KOPT-K1 (cell line): Measurements from ENCODE around the gene CLEC4A.
A peak's percentile ranks its signal among the peaks of the same experiment; 100 is the strongest.
"Not testable (repeated sequence)": the region's sequence is repeated elsewhere in the genome, so short reads cannot be mapped to it uniquely, and the experiment has no call there.

Source experiments
- H3K27ac ChIP-seq: fragments of 200-600 bp; sonication (generic); 2 replicates; pipeline ENCODE4 v1.5.1; 2016; ENCODE audit warnings: antibody characterized with exemption, mild to moderate bottlenecking, low read depth, low read length; ENCODE audit not compliant: poor library complexity, severe bottlenecking
- H3K36me3 ChIP-seq: fragments of 200-600 bp; sonication (generic); 2 replicates; pipeline ENCODE4 v1.5.1; 2017; ENCODE audit warnings: antibody characterized with exemption, mild to moderate bottlenecking, low read length, moderate library complexity; ENCODE audit not compliant: insufficient read depth
- H3K9me3 ChIP-seq: fragments of 200-600 bp; sonication (generic); 2 replicates; pipeline ENCODE4 v1.5.1; 2017; ENCODE audit warnings: antibody characterized with exemption, low read length, mild to moderate bottlenecking; ENCODE audit not compliant: insufficient read depth, poor library complexity, severe bottlenecking

The CLEC4A gene

DNA sequence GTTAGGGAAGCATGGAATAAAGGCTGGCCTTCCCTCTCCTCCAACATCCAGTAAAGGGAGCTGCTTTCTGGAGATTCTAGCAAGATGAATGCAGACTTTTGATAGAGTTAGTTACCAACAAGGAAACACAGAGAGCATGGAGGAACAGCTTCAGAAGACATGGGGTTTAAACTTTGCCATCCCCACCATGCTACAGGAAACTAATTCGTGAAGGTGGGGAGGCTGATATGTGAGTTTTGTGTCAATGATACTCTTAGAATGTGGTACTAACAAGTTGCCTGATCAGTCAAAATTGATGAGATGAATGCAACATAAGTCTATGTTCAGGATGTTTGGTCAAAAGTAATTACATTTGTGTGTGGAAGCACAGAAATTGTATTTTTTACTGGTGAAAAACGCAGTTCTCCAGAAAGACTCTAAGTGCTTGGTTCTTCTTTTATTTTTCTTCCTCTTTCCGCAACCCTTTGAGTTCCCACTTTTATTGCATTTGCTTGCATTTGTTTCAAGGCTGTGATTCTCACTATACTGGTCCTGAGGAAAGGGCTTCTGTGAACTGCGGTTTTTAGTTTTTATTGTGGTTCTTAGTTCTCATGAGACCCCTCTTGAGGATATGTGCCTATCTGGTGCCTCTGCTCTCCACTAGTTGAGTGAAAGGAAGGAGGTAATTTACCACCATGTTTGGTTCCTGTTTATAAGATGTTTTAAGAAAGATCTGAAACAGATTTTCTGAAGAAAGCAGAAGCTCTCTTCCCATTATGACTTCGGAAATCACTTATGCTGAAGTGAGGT, at the start of gene CLEC4A:
CLEC4A (plus strand) TSS at position 494 of the 789 bp plus-strand sequence; CDS start at position 756, 262 bp downstream.
- H3K27ac ChIP-seq = no peak within 1 kb of the TSS
- H3K9me3 ChIP-seq = no peaks in the 10 kb centered on the region
- H3K36me3 ChIP-seq = no peaks in the 10 kb centered on the region

DNA sequence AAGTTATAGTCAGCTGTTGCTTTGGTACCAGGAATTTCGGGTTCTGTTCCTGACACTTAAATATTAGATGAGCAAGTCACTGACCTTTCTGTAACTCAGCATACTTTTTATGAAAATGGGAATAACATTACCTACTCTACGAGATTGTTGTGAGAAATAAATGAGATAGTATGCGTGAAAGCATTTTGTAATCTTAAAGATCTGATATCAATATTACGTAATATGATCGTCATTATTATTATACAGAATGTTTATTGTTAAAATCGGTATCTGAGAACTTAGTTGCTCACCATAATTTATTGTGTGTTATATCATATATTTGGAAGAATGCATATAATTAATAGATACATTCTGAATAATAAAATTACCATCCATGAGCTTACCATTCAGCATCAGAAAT, 47.5 kb upstream of the CLEC4A start:
- Histone ChIP-seq H3K36me3 (no peaks in the 10 kb centered on the region), H3K9me3 (no peaks in the 10 kb centered on the region), H3K27ac (no peak overlapping the region)

DNA sequence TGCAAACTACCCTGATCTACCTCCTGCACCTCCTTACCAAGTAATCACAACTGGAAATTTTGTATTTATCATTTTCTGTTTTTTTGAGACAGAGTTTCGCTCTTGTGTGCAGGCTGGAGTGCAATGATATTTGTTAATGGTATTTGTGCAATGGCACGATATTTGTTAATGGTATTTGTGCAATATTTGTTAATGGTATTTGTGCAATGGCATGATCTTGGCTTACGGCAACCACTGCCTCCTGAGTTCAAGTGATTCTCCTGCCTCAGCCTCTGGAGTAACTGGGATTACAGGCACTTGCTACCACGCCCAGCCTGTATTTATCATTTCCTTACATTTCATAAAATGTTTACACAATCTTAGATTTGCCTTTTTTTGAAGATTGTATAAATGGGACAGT, 47.1 kb upstream of the CLEC4A start:
- Histone ChIP-seq H3K27ac (no peak overlapping the region), H3K36me3 (no peaks in the 10 kb centered on the region), H3K9me3 (no peaks in the 10 kb centered on the region)

DNA sequence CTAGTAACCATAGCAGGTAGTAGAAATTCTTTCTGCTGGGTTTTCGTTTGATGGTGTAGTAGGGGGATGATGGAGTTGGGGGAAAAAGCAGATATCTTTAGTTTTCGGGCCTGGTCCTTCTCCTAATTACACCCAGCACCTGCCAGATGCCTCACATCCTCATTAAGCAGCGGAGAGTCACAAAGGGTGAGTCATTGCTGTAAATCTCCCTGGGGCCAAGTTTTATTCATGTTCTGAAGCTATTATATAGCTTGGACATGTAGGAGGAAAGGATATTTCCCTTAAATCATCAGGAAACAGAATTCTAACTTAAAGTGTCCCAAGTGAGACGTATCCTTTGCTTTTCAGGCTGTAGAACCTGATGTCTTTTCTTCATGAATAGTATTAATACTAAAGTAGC, 46.2 kb upstream of the CLEC4A start:
- H3K27ac ChIP-seq = no peak overlapping the region
- H3K9me3 ChIP-seq = no peaks in the 10 kb centered on the region
- no peaks in the 10 kb centered on the region for H3K36me3 ChIP-seq

DNA sequence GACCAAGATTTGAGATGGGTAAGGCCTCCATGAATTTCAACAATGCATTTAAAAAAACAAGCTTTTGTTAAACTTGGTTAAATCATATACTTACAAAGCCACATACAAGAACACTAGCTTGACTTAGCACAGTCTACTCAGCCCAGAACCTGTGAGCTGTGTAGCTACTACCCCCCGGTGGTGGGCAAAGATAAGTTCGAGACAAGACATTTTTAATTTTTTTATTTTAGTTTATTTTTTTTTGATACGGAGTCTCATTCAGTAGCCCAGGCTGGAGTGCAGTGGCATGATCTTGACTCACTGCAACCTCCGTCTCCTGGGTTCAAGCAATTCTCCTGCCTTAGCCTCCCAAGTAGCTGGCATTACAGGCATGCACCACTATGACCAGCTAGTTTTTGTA, 45.0 kb upstream of the CLEC4A start:
- no peaks in the 10 kb centered on the region for H3K36me3 ChIP-seq
- H3K9me3 ChIP-seq = no peaks in the 10 kb centered on the region
- H3K27ac ChIP-seq = no peak overlapping the region

DNA sequence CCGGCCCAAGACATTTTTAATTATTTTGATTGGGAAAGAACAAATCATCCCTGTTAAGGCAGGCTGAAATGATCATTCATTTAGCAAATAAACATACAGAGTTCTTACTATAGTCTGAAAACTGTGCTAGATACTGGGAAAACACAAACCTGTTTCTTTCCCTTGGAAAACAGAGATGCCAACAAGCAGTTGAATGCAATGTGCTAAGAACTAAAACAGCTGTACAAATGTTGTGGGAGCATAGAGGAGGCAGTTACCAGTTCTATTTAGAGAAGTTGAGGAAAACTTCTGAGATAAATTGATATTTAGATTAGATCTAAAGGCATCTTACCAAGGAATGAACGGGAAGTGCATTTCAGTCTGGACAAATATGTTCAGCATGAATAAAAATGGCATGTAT, 44.5 kb upstream of the CLEC4A start:
- H3K27ac ChIP-seq = no peak overlapping the region
- no peaks in the 10 kb centered on the region for H3K36me3 ChIP-seq
- no peaks in the 10 kb centered on the region for H3K9me3 ChIP-seq

DNA sequence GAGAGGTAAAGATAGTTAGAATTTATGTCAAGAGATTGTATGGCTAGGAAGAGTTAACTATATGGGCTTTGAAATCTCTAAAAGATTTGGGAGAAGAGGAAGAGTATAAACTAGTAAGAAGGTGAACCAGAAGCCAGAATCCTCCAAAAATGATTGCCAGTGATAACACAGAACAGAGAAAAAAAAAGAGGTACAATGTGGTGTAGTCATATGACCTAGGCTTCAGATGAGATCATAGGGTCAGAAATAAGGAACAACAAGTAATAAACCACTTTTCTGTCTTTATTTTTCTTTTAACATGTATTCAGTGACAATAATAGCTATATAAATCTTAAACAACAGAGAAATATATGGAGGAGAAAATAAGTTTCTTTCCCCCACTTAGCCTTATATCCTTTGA, 43.3 kb upstream of the CLEC4A start:
- no peak overlapping the region for H3K27ac ChIP-seq
- no peaks in the 10 kb centered on the region for H3K36me3 ChIP-seq
- no peaks in the 10 kb centered on the region for H3K9me3 ChIP-seq

DNA sequence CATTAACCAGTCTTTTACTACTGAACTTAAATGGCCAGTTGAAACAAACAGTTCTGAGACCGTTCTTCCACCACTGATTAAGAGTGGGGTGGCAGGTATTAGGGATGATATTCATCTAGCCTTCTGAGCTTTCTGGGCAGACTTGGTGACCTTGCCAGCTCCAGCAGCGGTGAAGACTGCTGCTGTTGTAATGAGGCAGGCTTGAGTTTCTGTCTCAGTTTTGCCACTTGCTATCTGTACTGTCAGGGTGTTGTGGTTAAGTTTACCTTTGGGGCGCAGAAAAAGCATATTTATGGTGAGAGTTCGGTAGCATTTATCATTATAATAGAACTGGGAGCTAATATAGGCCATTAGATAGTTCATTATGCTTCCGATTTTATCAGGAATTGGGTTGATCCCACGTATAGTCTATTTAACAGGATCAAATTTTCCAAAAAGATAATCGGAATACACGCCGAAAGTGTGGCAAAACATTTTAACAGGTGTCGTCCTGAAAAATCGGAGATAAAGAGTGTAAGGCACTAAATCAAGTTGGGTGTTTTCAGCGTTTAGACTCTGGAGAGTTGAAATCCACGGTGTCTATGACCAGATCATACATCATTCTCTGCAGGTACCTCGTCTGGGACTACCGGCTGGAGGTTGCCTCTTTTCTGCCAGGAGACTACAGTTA, 42.0 kb upstream of the CLEC4A start:
- H3K9me3 ChIP-seq = no peaks in the 10 kb centered on the region
- peaks cover 6% of the 10 kb centered on the region; the same call in 1 of the 2 replicates for H3K36me3 ChIP-seq
- peak overlapping the region; percentile 87 for H3K27ac ChIP-seq

DNA sequence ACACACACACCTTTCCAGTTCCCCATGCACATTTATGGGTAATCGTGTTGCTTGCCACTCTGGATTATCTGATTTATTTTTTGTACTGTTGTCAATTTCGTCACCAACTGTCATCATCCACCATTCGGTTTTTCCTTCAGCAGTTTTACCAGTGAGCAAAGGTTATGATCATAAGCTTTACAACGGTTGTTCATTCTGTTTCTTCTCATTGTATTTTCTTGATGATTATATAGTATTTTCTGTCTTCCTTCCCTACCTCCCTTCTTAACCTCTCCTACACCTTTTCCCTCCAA, 40.7 kb upstream of the CLEC4A start:
- peak overlapping the region; percentile 87 for H3K27ac ChIP-seq
- peaks cover 6% of the 10 kb centered on the region; the same call in 1 of the 2 replicates for H3K36me3 ChIP-seq
- H3K9me3 ChIP-seq = no peaks in the 10 kb centered on the region

DNA sequence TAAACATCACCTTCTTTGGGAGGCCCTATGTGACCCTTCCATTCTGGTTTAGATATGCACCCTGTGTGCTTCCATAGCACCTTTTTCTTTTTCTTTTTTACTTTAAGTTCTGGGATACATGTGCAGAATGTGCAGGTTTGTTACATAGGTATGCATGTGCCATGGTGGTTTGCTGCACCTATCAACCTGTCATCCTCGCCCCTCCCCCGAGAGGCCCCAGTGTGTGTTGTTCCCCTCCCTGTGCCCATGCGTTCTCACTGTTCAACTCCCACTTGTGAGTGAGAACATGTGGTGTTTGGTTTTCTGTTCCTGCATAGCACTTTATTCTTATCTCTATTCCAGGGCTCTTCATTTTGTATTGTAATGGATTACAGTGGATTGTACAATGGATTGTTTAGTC, 39.1 kb upstream of the CLEC4A start:
- not testable (repeated sequence) for H3K9me3 ChIP-seq, H3K27ac ChIP-seq, H3K36me3 ChIP-seq

DNA sequence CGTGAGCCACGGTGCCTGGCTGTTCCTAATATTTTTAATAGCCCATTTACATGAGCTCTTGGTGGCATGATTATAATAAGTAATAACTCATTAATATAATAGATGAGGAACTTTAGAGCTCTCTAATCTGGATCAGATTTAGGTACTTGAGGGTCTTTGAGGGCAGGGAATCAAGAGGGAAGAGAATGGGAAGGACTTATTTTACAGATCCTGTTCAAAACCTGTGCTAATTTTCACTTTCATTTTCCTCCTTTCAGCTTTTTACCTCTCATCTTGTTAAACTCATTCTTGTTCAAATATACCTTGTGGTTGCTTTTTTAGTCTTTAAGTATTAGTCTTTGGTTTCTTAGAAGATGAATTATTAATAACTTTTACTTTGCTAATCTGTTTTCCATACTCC, 35.8 kb upstream of the CLEC4A start:
- peak overlapping the region; percentile 76 for H3K27ac ChIP-seq
- H3K9me3 ChIP-seq = no peaks in the 10 kb centered on the region
- peaks cover 40% of the 10 kb centered on the region for H3K36me3 ChIP-seq

DNA sequence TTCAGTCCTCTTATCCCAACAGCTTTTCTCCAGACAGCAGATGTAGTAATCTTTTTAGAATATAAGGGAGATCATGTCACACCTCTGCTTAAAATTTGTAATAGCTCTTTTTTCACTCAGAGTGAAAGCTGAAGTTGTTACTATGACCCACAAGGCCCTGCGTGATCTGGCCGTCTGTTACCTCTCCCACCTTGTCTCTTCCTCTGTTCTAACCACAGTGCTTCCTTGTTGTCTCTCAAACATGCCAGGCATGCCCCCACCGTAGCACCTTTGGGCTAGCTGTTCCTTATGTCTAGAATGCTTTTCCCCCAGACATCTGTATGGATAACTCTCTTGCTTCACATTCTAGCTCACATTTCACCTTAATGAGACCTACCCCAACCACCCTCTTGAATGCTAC, 34.8 kb upstream of the CLEC4A start:
- peaks cover 49% of the 10 kb centered on the region for H3K36me3 ChIP-seq
- H3K27ac ChIP-seq = peak overlapping the region; percentile 76
- H3K9me3 ChIP-seq = no peaks in the 10 kb centered on the region

DNA sequence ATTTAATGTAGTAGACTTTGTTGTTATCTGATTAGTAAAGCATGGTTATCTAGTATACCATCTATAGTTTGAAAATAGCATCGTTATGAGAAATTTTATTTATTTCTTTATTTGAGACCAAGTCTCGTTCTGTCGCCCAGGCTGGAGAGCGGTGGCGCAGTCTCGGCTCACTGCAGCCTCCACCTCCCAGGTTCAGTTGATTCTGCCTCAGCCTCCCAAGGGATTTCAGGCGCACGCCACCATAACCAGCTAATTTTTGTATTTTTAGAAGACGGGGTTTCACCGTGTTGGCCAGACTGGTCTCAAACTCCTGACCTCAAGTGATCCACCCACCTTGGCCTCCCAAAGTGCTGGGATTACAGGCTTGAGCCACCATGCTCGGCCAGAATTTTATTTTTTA, 34.1 kb upstream of the CLEC4A start:
- not testable (repeated sequence) for H3K9me3 ChIP-seq
- peaks cover 56% of the 10 kb centered on the region for H3K36me3 ChIP-seq

DNA sequence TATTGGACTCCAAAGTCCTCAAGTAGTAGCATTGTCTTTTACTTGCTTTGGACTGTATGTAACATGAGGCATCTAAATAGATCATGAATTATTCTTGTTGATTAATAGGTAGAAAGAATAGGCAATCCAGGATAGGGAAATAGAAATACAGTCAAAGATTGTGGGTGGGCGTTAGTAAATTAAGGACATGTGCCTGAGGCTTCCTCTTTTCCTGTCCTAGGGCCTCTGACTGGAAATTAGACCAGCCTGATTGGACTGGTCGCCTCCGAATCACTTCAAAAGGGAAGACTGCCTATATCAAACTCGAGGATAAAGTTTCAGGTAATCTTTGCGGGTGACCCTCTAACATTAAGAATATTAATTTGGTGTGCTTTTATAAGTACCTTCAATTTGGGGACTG, 33.7 kb upstream of the CLEC4A start:
- Histone ChIP-seq H3K9me3 (no peaks in the 10 kb centered on the region), H3K27ac (no peak overlapping the region), H3K36me3 (peaks cover 61% of the 10 kb centered on the region)

More for the DNA sequence above, 34.1 kb upstream of the CLEC4A start:
- peak overlapping the region; percentile 76 for H3K27ac ChIP-seq

DNA sequence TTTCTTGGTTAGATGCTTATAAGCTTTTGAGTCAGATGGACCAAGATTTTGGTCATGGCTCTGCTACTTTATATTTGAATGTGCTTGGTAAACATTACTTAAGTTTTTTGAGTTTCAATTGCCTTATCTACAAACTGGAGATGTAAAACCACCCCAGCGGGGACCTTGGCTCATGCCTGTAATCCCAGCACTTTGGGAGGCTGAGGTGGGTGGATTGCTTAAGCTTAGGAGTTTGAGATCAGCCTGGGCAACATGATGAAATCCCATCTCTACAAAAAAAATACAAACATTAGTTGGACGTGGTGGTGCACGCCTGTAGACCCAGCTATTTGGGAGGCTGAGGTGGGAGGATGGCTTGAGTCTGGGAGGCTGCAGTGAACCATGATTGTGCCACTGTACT, 30.1 kb upstream of the CLEC4A start:
- no peak overlapping the region for H3K27ac ChIP-seq
- H3K36me3 ChIP-seq = peaks cover 90% of the 10 kb centered on the region
- no peaks in the 10 kb centered on the region for H3K9me3 ChIP-seq
